Measurements from ENCODE around the gene SYNPR. TPM values are rescaled to one million over a fixed set of nuclear protein-coding genes. Genes with fewer than 3 reads are reported as not detected.

SYNPR gene
- total RNA-seq, 3 donors from 2014 or later, result not detected

- no peaks in the 10 kb centered on the region for H3K9me3 ChIP-seq
- intact Hi-C loops (cut with DNase I; ENCODE audit: low total_unique reads), result no loop called here
- no peak for DNase-seq (ENCODE audit: low spot score in 2 of 2)
- H3K36me3 ChIP-seq, result no peaks in the 10 kb centered on the region
- H3K4me1 ChIP-seq, result no peaks in the 10 kb centered on the region
- H3K27ac ChIP-seq, result no peak overlapping the region
- H3K27me3 ChIP-seq, result no peaks in the 10 kb centered on the region
- H3K4me3 ChIP-seq, result no peak overlapping the region
- TF ChIP-seq POLR2AphosphoS5 (IDR thresholded peaks at IDR 0.05) (no peak), POLR2A (IDR thresholded peaks at IDR 0.05) (no peak)
- TF ChIP-seq, protein P1, sequence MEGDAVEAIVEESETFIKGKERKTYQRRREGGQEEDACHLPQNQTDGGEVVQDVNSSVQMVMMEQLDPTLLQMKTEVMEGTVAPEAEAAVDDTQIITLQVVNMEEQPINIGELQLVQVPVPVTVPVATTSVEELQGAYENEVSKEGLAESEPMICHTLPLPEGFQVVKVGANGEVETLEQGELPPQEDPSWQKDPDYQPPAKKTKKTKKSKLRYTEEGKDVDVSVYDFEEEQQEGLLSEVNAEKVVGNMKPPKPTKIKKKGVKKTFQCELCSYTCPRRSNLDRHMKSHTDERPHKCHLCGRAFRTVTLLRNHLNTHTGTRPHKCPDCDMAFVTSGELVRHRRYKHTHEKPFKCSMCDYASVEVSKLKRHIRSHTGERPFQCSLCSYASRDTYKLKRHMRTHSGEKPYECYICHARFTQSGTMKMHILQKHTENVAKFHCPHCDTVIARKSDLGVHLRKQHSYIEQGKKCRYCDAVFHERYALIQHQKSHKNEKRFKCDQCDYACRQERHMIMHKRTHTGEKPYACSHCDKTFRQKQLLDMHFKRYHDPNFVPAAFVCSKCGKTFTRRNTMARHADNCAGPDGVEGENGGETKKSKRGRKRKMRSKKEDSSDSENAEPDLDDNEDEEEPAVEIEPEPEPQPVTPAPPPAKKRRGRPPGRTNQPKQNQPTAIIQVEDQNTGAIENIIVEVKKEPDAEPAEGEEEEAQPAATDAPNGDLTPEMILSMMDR (IDR thresholded peaks at IDR 0.05), result no peak
Observed at GRCh38 chr3:63429905-63430304, 151.8 kb downstream of the SYNPR start.

DNA sequence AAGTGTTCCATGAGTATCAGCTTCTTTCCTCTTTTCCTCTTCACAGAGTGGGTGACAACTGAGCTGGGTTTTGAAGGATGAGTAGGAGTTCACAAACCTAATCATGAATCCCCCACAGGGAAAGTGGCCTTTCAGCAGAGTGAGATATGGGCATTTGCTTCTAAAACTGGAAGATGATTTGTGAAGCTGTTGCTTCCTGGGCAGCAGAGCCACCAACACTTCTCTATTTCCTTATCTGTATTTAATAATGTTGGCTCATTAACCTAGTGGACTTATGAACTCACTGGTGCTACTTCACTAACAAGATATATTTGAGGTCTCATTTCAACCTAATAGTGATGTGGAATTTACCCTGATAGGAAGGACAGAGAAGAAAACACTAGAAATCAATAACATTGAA is 152.8 kb downstream of the SYNPR start:
- TF ChIP-seq POLR2A (IDR thresholded peaks at IDR 0.05) (no peak), POLR2AphosphoS5 (IDR thresholded peaks at IDR 0.05) (no peak)
- TF ChIP-seq, protein P1 (IDR thresholded peaks at IDR 0.05), result no peak

GRCh38 chr3:63437858-63438257 is 159.8 kb downstream of the SYNPR start:
- H3K4me1 ChIP-seq, result no peaks in the 10 kb centered on the region
- intact Hi-C loops (cut with DNase I; ENCODE audit: low total_unique reads), result no loop called here
- no peak overlapping the region for H3K4me3 ChIP-seq
- H3K9me3 ChIP-seq, result no peaks in the 10 kb centered on the region
- TF ChIP-seq POLR2AphosphoS5 (IDR thresholded peaks at IDR 0.05) (no peak), POLR2A (IDR thresholded peaks at IDR 0.05) (no peak)
- TF ChIP-seq, protein P1 (IDR thresholded peaks at IDR 0.05), result no peak
- H3K27ac ChIP-seq, result no peak overlapping the region
- H3K27me3 ChIP-seq, result no peaks in the 10 kb centered on the region
- H3K36me3 ChIP-seq, result no peaks in the 10 kb centered on the region
- no peak for DNase-seq (ENCODE audit: low spot score in 2 of 2)

More for the DNA sequence above, 152.8 kb downstream of the SYNPR start:
- H3K4me1 ChIP-seq, result no peaks in the 10 kb centered on the region
- H3K9me3 ChIP-seq, result no peaks in the 10 kb centered on the region
- intact Hi-C loops (cut with DNase I; ENCODE audit: low total_unique reads), result no loop called here
- H3K4me3 ChIP-seq, result no peak overlapping the region
- H3K36me3 ChIP-seq, result no peaks in the 10 kb centered on the region
- no peak overlapping the region for H3K27ac ChIP-seq
- no peaks in the 10 kb centered on the region for H3K27me3 ChIP-seq
- DNase-seq (ENCODE audit: low spot score in 2 of 2), result no peak

- no peaks in the 10 kb centered on the region for H3K9me3 ChIP-seq
- no peaks in the 10 kb centered on the region for H3K36me3 ChIP-seq
- H3K27me3 ChIP-seq, result no peaks in the 10 kb centered on the region
- intact Hi-C loops (cut with DNase I; ENCODE audit: low total_unique reads), result no loop called here
- no peak for TF ChIP-seq POLR2AphosphoS5 (IDR thresholded peaks at IDR 0.05)
- TF ChIP-seq, protein P1 (IDR thresholded peaks at IDR 0.05), result no peak
- no peak for TF ChIP-seq POLR2A (IDR thresholded peaks at IDR 0.05)
- no peak overlapping the region for H3K4me3 ChIP-seq
- H3K4me1 ChIP-seq, result no peaks in the 10 kb centered on the region
- no peak for DNase-seq (ENCODE audit: low spot score in 2 of 2)
- H3K27ac ChIP-seq, result no peak overlapping the region
Observed at GRCh38 chr3:63438826-63439371, 160.8 kb downstream of the SYNPR start.

GRCh38 chr3:63441262-63441661 is 163.2 kb downstream of the SYNPR start:
- TF ChIP-seq, protein P1 (IDR thresholded peaks at IDR 0.05), result no peak
- TF ChIP-seq POLR2AphosphoS5 (IDR thresholded peaks at IDR 0.05) (no peak), POLR2A (IDR thresholded peaks at IDR 0.05) (no peak)
- DNase-seq (ENCODE audit: low spot score in 2 of 2), result no peak
- Histone ChIP-seq H3K27ac (no peak overlapping the region), H3K36me3 (no peaks in the 10 kb centered on the region), H3K4me1 (no peaks in the 10 kb centered on the region), H3K4me3 (no peak overlapping the region), H3K9me3 (no peaks in the 10 kb centered on the region), H3K27me3 (no peaks in the 10 kb centered on the region)
- intact Hi-C loops (cut with DNase I; ENCODE audit: low total_unique reads), result no loop called here
